Cerebellar nuclear complex (tissue), 1 donor: ENCODE results near the gene DNAJB6.
"Not testable (repeated sequence)": the region's sequence is repeated elsewhere in the genome, so short reads cannot be mapped to it uniquely, and the experiment has no call there.

Experiments used
- DNase-seq, 2 experiments: peaks; one replicate each; lab custom pipeline; 2025; lab: John Stamatoyannopoulos, UW

DNAJB6 gene

DNA sequence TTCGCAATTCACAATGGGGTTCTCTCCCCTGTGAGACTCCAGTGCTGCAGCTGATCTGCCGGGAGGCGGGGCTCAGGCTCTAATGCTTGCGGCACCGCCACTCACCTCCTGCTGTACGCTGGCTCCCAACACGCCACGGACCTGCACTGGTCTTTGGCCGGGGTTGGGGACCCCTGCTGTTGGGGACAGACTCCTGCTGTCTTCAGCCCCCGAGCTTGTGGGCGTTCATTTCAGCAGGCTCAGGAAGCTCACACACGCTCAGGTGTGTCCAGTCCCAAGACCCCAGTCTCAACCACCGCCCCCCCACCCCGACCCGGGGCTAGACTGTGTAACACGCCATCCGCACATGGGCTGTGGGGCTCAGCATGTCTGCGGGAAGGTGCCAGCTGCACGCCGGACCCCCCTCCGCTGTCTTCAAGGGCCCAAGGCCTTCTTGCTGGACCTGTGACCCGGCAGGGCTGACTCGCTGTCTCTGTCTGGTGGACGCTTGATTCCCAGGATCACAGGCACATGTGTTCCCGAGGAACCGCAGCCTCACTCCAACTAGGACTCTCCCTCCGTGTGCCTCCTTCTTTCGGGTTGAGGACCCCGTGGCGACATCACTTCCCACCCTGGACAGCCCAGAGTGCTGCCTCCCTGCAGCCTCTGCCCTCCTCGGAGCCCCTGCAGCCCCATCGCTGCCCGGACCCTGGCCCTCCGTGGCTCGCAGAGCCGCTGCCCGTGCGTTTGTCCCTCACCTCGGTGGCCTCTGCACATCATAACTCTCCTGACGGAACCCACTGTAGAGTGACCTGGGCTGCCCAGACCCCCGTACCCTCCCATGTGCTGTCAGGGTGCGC is 106.4 kb downstream of the DNAJB6 start:
- no peak for DNase-seq

DNA sequence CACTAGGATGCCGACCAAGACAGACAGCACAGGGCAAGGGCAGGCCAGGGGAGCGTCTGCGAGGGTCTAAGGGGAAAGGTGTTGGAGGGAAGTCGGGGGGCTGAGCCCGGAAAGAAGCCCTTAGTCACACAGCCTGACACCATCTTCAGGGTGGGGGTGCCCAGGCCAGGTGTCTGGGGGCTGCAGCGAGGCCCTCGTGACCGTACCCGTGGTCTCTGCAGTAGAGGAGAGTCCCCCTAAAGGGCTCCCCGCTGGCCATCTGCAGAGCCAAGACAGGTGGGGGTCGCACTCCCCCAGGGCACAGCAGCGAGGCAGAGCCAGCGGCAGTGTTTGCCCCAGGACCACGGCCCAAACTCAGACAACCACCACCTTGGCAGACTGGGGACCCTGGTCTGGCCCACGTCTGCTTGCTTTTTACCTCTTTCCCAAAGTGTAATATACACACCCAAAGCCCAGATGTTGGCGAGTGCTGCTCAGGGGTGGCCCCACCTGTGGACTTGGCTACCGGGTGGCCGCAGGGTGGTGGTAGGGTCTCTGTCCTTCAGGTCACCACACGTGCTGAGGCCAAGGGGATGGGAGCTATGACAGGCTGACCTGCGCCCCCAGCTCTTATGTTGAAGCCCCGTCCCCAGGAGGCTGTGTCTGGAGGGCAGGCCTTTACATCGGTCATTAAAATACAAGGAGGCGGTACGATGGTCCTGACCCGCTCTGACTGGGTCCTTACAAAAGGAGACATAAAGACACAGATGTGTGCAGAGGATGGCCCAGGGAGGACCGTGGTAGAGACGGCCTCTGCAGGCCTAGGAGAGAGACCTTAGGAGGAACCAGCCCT is 107.4 kb downstream of the DNAJB6 start:
- no peak for DNase-seq

DNA sequence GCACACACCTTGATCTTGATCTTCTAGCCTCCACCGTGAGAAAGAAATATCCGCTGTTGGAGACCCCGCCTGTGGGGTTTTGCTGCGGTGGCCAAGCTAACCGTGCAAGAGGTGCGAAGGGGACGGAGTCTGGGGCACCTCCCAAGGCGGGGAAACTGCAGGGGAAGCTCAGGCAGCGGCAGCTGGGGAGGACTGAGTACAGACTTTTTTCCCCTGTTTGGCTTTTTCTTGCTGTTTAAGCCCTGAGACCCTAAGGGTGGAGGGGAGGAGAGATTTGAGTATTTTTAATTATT is 108.0 kb downstream of the DNAJB6 start:
- DNase-seq = no peak

DNA sequence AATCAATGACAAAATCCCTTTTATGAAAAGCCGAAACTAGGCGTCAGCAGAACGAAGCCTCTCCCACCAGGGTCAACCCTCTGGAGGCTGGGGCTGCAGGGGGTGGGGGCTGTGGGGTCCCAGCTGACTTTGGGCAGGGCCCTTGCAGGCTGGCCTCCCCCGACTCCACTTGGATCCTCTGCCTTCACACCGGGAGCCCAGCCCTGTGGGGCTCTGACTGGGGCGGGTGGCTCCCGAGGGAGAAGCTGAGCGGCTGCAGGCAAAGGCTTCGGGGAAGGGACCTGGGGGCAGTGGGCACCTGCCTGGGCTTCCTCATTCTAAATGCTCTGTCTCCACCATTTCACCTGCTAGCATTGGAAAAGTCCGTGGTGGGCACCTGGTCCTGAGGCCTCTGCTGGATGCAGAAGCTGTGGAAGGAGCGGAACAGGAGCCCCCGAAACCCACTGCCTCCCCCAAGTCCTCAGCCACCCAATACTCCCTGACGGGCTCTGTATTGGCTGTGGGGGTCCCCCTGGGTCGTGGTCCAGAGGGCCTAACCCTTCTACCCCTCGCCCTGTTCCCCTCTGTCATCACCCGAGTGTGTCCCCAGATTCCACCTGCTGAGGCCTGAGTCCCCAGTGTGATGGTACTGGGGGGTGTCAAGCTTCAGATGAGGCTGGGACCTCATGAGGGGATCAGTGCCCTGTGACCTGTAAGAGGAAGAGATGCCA is 108.6 kb downstream of the DNAJB6 start:
- no peak for DNase-seq

DNA sequence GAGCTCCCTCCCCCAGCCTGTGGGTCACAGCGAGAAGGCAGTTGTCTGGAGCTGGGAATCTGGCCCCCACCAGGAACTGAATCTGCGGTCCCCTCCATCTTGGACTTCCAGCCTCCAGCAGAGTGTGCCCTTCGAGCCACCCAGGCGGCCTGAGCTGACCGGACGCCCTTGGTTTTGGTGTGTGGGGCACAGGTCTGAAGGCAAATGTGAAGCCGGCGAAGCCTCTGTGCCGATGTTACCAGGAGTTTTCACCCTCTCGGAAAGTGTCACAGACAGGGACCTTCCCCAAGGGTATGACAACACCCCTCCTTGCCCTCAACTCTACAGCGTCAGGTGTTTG is 109.1 kb downstream of the DNAJB6 start:
- DNase-seq = no peak

DNA sequence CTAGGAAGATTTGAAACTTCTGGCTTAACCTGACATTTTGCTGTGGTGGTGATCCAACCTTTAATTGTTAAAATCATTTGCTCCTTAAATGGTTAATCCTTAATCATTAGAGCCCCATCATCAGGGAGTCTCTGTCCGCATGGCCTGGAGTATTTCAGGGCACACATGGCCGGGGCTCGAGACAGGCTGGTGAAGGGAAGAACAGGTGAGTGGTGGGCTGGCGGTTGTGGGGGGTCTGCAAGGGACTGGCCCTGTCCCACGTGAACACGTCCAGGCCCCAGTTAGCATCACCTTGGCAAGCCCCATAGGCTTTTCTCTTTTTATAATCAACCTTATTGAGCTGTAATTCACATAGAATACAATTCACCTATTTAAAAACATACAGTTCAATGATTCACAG is 109.5 kb downstream of the DNAJB6 start:
- DNase-seq = no peak

DNA sequence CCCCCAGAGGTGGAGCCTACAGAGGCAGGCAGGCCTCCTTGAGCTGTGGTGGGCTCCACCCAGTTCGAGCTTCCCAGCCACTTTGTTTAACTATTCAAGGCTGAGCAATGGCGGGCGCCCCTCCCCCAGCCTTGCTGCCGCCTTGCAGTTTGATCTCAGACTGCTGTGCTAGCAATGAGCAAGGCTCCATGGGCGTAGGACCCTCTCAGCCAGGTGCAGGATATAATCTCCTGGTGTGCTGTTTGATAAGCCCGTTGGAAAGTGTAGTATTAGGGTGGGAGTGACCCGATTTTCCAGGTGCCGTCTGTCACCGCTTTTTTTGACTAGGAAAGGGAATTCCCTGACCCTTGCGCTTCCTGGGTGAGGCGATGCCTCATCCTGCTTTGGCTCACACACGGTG is 117.2 kb downstream of the DNAJB6 start:
- DNase-seq = not testable (repeated sequence)

DNA sequence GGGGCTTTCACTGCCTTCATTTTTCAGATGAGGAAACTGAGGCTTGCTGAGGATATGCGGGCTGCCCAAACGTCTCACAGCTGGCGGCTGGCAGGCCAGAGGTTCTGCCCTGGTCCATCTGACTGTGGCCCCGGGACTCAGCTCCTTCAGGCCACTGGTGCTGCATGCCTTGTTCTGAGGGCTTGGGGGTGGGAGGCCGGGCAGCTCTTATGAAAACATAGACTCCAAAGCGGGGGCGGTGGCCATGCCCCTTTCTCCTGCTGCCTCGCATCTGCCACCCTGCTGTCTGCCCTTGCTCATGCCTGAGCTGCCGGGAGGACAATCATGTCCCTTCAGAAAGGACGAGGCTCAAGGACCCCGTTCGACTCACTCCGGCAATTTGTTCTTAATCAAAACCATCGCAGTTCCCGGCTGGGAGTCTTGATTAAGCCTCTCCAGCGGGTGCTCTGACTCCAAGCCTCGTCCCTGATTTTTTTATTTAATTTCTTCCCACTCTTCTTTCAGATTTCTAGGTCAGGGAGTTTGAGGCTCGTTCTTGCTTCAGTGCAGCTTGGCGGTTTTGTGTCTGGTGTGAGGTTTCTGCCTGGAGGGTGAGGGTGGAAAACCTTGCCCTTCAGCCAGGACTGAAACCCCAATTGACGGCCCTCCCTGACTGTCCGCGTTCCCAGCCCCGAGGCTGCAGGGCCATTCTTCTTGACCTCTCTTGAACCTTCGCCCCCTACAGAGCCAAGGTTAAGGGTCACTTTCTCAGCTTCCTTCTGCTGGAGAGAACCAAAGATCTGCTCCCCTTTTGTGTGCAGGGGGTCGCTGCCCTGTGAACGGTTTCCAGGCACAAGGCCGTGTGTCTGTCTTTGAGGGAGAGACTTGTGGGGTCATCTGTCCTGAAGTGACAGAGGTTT is 120.8 kb downstream of the DNAJB6 start:
- no peak for DNase-seq

DNA sequence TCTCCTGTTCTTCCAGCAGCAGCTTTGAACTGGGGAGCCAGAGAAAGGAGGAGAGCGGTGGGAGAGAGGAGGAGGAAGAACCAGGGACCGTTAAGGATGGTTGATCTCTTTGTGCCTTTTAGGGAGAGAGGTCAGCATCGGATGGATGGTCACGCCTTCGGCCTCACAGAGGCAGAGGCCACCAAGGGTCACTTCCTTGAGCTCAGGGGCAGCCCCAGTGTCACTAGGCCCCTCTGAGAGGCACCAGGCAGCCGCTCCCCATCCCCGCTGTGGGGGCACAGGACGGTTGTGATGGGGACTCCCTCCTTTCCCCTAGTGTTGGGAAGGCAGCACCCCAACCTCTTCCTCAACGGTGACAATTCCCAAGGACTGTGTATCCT is 121.4 kb downstream of the DNAJB6 start:
- no peak for DNase-seq

DNA sequence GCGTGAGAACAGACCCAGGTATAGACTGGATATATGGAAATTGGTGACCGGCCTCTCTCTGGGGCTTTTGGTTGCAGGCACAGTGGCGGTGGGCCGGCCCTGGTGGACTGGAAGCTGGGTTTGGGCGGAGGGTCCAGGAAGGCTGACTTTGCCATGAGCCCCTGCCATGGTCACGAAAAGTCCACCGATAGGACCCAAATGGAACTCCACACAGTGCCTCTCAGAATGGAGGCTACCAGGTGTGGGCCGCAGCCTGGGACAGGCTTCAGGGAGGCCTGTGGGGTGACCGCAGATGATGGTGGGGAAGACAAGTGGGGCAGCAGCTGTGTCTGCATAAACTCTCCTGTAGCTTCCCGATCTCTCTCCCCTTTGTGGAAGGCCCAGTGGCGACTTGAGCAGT is 123.2 kb downstream of the DNAJB6 start:
- DNase-seq = no peak

DNA sequence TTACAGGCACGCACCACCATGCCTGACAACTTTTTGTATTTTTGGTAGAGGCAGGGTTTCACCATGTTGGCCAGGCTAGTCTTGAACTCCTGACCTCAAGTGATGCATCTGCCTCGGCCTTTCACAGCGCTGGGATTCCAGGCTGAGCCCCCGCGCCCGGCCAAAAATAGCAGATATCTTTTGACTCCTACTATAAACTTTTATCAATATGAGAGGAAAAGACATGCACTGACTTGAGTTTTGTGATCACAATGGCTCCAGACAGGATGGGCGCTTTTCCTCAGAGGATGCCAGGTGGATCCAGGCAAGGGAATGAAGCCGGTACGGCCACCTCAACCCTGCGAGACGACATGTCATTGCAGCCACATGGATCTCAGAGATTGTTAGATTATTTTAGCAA is 123.9 kb downstream of the DNAJB6 start:
- DNase-seq = no peak

DNA sequence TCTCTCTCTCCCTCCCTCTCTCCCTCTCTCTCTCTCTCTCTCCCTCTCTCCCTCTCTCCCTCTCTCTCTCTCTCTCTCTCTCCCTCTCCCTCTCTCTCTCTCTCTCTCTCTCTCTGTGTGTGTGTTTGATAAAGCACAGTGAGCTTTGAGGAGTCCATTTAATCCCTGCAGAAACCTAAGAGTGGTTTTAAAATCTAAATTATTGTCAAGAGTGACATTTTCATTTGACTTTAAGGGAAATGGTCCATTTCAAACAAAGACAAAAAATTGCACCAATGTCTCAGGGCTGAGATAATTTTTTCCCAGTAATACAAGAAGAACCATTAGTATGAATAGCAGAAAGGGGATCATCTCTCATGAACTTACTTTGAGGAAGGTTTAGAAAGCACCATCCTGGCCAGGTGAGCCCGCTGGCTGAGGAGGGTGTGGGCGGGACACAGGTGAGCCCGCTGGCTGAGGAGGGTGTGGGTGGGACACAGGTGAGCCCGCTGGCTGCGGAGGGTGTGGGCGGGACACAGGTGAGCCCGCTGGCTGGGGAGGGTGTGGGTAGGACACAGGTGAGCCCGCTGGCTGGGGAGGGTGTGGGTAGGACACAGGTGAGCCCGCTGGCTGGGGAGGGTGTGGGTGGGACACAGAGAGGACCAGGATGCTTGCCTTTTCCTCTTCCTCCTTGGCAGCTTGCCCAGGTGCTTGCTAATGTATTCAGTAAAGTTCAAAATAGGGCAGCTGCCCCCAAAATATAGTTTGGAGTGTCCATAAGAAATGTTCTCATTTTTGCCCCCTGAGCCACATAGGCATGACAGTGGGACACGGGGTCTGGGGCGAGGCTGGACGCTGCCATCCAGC is 125.0 kb downstream of the DNAJB6 start:
- DNase-seq = no peak

DNA sequence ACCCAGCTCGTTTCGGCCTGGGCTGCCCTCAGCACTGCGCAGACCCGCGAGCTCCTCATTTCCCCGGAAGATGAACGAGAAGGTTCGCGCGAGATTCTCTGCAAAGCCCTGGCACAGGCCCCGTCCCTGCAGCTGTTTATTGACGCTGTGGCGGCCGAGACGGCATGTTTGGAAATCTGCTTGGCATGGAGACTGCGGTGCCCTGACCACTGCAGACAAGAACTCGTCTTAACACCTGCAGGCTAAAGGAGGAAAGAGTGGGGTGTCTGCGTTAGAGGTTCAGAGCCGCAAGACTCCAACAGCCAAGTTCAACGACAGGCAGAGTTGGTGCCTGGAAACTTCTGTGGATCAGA is 125.6 kb downstream of the DNAJB6 start:
- DNase-seq = no peak

DNA sequence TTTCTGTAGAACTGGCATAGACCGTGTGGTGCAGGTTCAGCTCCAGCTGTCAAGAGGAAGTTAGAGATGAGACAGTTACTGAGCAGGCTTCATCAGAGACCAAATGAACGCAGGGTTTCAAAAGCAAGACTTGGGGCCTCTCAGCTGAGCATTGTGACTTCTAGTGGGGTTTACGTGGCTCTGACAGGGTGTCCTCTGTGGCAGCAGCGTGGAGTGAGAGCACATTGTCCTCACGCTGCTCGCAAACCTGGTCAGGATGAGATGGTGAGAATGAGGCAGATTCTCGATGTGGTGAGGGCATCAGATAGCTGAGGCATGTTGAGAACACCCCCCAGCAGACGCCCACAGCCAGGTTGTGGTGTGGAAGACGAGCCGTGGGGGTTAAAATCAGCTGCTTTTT is 126.0 kb downstream of the DNAJB6 start:
- no peak for DNase-seq

DNA sequence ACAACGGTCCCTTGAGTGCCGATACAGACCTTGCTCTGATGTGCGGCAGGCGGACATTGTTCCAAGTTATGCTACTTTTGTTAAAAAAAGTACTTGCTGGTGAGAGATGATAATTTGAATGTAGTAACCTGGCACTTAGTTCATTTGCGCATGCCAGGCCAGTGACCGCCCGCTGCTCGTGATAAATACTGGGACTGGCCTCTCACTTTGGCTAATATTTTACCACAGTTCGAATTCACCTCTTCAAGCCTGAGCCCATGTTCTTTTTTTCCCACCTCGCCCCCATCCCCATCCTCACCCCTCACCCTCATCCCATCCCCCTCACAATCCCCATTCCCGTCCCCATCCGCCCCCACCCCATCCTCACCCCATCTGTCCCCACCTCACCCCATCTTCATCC is 126.4 kb downstream of the DNAJB6 start:
- no peak for DNase-seq

DNA sequence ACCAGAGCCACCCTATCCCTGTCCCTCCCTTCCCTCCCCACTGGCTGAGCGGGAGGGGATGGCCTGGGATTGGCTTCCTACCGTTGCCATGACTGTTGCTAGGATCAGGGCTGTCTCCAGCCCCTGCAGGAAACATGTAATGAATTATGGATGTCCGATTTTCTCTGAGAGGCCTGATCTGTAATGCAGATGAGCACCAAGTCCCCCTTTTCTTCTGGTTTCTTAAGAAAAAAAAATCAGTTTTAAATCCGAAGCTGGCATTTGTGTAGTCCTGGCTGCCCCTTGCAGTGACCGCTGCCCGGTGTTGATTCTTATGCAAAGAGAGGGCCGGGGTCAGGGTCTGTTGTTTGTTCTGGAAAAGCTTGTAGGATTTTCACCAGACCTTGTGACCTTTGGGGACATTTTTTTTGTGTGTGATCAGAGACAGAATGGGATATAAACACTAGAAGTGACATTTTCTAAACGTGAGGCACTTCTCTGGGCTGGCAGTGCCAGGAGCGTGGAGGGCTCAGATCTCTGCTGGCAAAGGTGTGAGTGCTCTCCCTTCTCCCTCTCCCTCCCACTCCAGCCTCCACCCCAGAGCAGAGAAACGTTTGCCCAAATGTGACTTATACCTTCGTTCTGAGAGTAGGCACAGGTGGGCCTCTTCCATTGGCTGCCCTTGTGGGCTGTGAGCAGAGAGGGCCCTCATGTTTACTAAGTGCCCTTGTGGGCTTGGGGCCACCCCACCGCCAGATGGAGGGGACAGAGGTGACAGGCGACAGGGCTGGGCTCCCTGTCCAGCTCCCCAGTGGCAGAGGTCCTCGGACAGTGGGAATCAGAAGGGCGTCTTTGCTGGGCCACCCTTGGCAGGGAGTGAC is 127.5 kb downstream of the DNAJB6 start:
- no peak for DNase-seq

DNA sequence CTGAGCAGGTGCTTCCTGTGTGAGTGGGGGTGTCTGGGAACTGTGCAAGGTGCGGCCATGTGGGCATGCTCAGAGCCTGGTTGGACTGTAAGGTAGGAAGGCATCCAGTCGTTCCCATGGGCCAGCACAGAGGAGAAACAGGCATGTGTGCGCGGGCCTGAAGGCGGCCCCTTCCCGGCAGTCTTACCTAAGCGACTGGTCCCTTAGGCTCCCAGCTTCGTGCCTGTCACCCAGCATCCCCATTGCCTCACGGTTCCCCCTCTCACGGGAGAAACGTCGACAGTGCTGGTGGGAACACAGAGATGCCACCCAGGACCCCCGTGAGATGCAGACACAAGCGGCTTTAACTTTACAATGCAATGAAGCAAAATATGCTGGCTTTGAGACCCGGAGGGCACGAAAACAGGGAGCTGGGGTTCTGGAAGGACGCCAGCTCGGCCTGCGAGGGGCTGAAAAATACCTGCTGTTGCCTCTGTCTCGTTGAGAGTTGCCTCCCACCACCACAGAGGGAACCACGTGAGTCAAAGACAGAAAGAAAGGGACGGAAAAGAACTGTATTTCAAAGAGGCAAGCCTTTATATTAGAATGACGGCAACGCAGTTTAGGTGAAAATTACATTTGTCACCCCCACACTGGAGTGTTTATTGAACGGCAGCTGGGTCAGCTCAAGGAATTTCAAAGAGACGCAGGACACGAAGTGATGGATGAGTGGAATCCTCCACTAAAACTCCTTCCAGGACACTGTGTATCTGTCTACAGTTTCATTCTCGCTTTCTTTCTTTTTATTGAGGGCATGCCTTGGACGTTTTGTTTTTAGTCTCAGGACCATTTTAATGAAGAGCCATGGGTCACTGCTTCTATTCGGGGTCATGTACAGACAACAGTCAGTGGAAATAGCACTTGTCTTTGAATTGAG is 128.4 kb downstream of the DNAJB6 start:
- no peak for DNase-seq

DNA sequence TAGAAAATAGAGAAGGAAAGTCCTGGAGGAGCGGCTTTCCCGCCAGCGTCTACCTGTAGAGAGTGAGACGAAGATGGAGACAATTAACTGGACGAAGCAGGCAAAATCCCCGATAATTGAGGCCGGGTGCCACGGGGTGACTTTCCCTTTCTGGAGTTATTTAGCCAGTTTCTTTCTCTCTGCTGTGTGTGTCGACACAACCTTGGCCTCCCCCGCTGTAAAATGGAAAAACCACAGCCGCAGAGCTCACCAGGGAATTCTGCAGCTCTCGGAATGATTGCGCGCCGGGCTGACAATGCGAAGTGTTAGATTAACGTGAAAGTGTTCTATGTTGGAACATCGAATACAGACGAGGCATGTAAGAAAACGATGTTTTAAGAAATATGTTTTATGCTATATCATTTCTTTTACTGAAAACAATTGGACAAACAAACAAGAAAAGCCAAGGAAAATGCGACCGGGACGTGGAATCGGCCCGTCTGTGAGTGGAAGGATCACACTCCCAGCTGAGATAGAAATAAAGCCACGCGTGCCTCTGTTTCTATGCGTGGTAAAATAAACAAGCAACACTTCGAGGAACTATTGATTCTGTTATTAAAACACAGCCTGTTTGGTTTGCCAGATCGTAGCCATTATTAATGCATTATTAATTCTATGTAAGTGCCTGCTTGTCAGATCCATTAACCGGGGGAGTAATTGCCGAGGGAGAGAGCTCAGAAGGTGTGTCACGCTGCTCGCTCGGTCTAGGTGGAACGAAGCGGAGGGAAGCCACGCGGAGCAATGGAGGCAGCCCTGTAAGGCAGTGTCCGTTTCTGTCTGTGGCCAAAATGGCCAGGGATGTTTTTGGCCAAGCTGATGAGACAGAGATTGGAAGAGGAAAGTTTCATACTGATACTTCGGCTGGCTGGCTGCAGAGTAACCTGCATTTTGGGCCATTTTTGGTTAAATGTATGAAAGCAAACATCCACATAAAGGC is 129.4 kb downstream of the DNAJB6 start:
- no peak for DNase-seq
